Testis (tissue), 3 donors: ENCODE measurements around the gene GPR153. TPM values are rescaled to one million over a fixed set of nuclear protein-coding genes. Genes with fewer than 3 reads are reported as not detected.

Experiments used
- DNase-seq: peaks from one replicate; pipeline ENCODE4 v3.0.0-alpha.2; 2019
- H3K27ac ChIP-seq, 2 donors: fragments of 200-600 bp; sonication (generic); one replicate each; pipeline ENCODE4 v1.5.1; 2019
- H3K27me3 ChIP-seq: fragments of 200-600 bp; sonication (generic); one replicate; pipeline ENCODE4 v1.5.1; 2019
- H3K36me3 ChIP-seq: fragments of 200-600 bp; sonication (generic); one replicate; pipeline ENCODE4 v1.5.1; 2017; ENCODE audit warnings: low read depth; ENCODE audit errors: missing control alignments
- H3K4me1 ChIP-seq: fragments of 200-600 bp; sonication (generic); one replicate; pipeline ENCODE4 v1.5.1; 2019
- H3K4me3 ChIP-seq, 2 donors: fragments of 200-600 bp; sonication (generic); one replicate each; pipeline ENCODE4 v1.5.1; 2017 to 2019
- H3K9me3 ChIP-seq: fragments of 200-600 bp; sonication (generic); one replicate; pipeline ENCODE4 v1.5.1; 2017
- POLR2A ChIP-seq: fragments of 450-650 bp; IDR thresholded peaks from one replicate; pipeline ENCODE4 v1.6.1; 2017; ENCODE audit warnings: antibody characterized with exemption, mild to moderate bottlenecking, moderate library complexity
- WGBS, 2 donors: methylation state at CpG; one replicate each; pipeline ENCODE4 v1.1.5; 2018; 5-methylcytosine and 5-hydroxymethylcytosine counted together
- intact Hi-C: fragments of 100-400 bp; cut with DNase I; formaldehyde crosslinking; loops from one replicate; pipeline ENCODE4 v1.15.1; 2023; ENCODE audit warnings: low total_unique reads
- polyA plus RNA-seq: library from polyadenylated mRNA; stranded (reverse); fragments of 350-450 nt; fragmentation: Illumina TruSeq; extraction: RNeasy Lipid Tissue Mini Kit (QIAGEN cat#74804); gene quantifications from one replicate; pipeline ENCODE4 v1.2.3, GENCODE V29; 2014; ENCODE audit warnings: low read depth, low replicate concordance; ENCODE audit not compliant: insufficient read depth
- total RNA-seq, 2 donors: library from RNA; depleted of rRNA; stranded (reverse); fragments of >200 nt; gene quantifications; one replicate each; pipeline ENCODE4 v1.2.3, GENCODE V29; 2016
- TF ChIP-seq, protein P1 (sequence below), 3 experiments: fragments of 450-650 bp in 2 of 3; fragments of 200-600 bp in 1 of 3; sonication (generic) in 1 of 3; IDR thresholded peaks; one replicate each; pipeline ENCODE4 v1.5.1; 2016 to 2019; ENCODE audit warnings: antibody characterized with exemption in 3 of 3, mild to moderate bottlenecking in 2 of 3, moderate library complexity in 1 of 3

The GPR153 gene
- total and polyA plus RNA-seq, 3 donors from 2014 or later = 5.7 to 6.3 (median 5.8) TPM

DNA sequence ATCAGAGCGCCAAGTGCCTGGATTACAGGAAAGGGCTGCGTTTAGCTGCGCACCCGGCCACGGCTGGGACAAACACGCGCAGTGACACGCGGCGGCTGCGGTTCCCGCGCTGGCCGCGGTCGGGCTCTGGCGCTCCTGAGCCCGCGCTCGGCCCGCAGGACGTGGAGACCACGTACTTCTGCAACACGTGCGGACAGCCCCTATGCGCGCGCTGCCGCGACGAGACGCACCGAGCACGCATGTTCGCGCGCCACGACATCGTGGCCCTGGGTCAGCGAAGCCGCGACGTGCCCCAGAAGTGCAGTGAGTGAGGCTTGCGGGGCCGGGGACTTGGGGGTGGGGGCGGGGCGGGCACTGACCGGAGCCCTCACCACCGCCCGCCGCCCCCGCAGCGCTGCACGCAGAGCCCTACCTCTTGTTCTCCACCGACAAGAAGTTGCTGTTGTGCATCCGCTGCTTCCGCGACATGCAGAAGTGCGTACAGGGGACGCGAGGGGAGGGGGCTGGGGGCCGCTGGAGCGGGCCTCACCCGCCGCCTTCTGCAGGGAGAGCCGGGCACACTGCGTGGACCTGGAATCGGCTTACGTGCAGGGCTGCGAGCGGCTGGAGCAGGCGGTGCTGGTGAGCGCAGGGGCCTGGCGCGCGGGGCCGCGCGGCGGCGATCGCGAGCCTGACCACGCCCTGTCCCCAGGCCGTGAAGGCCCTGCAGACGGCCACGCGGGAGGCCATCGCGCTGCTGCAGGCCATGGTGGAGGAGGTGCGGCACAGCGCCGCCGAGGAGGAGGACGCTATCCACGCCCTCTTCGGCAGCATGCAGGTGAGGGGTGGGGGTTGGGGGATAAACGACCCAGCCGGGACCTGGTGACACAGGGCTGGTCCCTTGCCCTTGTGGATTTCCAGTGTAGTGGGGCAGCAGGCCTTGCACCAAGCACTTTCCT is 51.9 kb downstream of the GPR153 start:
- intact Hi-C loops = no loop called here
- no peak for TF ChIP-seq POLR2A
- TF ChIP-seq, protein P1, sequence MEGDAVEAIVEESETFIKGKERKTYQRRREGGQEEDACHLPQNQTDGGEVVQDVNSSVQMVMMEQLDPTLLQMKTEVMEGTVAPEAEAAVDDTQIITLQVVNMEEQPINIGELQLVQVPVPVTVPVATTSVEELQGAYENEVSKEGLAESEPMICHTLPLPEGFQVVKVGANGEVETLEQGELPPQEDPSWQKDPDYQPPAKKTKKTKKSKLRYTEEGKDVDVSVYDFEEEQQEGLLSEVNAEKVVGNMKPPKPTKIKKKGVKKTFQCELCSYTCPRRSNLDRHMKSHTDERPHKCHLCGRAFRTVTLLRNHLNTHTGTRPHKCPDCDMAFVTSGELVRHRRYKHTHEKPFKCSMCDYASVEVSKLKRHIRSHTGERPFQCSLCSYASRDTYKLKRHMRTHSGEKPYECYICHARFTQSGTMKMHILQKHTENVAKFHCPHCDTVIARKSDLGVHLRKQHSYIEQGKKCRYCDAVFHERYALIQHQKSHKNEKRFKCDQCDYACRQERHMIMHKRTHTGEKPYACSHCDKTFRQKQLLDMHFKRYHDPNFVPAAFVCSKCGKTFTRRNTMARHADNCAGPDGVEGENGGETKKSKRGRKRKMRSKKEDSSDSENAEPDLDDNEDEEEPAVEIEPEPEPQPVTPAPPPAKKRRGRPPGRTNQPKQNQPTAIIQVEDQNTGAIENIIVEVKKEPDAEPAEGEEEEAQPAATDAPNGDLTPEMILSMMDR (IDR thresholded peaks at IDR 0.05) = peak in 2 of 3 experiments; percentile 68 to 73
- H3K9me3 ChIP-seq = no peaks in the 10 kb centered on the region
- H3K27ac ChIP-seq = no peak overlapping the region
- peak; percentile 30 for DNase-seq
- H3K4me1 ChIP-seq = peaks cover 6% of the 10 kb centered on the region
- no peaks in the 10 kb centered on the region for H3K27me3 ChIP-seq
- no peaks in the 10 kb centered on the region for H3K36me3 ChIP-seq
- H3K4me3 ChIP-seq = peak overlapping the region; percentile 12 to 38
- 11 to 12% methylated on average over 13 to 43 of the region's 99 CpGs for WGBS, 2 donors

DNA sequence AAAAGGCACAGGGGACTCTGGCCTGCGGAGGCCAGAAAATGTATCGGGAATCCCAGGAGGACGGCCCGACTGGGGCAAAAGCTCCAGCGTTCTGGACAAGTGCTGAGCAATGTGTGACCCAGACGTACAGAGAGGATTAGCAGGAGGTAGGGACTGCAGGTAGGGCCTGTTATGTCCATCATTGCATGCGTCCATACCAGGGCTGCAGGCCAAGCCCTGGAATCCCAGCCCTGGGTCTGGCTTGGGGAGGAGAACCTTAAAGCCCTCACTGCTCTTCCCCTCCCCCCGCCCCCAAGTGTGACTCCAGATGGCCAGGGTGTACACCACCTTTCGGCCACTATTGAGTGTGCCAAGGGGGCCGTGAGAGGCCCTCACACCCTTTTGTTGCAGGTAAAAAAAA is 53.0 kb downstream of the GPR153 start:
- Histone ChIP-seq H3K27ac (no peak overlapping the region), H3K36me3 (no peaks in the 10 kb centered on the region), H3K27me3 (no peaks in the 10 kb centered on the region), H3K4me1 (peaks cover 6% of the 10 kb centered on the region), H3K9me3 (no peaks in the 10 kb centered on the region), H3K4me3 (no peak overlapping the region)
- intact Hi-C loops = no loop called here
- DNase-seq = no peak
- TF ChIP-seq POLR2A = no peak
- TF ChIP-seq, protein P1 (IDR thresholded peaks at IDR 0.05) = no peak
- WGBS, 2 donors = 50 to 80% methylated on average over 1 to 10 of the region's 10 CpGs

DNA sequence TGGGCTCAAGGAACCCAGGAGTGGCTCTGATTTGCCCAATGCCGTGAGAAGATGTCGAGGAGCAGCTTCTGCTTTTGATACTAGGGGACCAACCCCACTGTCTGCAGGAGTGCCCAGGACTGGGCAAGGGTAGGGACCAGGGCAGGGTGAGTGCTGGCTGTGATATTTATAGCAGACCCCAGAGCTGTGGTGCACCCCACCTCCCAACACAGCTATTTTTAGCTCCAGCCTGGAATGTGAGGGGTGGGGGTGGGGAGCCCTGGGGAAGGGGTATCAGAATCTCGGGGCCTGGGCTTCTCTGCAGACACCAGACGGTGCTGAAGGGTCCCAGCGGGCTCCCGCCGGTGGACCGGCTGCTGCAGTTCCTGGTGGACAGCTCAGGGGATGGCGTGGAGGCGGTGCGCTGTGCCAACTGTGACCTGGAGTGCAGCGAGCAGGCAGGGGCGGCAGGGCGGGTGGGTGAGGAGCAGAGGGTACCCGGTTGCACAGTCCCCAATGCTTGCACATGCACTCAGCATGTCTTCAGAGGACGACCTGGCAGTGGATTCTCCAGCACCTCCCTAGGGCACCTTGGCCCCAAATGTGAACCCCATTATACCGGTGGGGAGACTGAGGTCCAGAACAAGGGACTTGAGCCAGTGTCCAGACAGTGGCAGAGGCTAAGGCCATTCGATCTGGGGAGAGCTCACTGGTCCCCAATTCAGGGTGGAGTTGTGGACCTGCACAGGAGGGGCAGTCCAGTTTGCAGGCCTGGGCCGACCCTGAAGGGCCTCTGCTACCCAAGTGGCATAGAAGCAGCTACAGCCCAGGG is 53.6 kb downstream of the GPR153 start:
- Histone ChIP-seq H3K4me1 (peaks cover 6% of the 10 kb centered on the region), H3K36me3 (no peaks in the 10 kb centered on the region), H3K4me3 (no peak overlapping the region), H3K9me3 (no peaks in the 10 kb centered on the region), H3K27ac (no peak overlapping the region), H3K27me3 (no peaks in the 10 kb centered on the region)
- intact Hi-C loops = no loop called here
- TF ChIP-seq POLR2A = no peak
- TF ChIP-seq, protein P1 (IDR thresholded peaks at IDR 0.05) = no peak
- 75 to 85% methylated on average over 16 to 19 of the region's 19 CpGs for WGBS, 2 donors
- no peak for DNase-seq

DNA sequence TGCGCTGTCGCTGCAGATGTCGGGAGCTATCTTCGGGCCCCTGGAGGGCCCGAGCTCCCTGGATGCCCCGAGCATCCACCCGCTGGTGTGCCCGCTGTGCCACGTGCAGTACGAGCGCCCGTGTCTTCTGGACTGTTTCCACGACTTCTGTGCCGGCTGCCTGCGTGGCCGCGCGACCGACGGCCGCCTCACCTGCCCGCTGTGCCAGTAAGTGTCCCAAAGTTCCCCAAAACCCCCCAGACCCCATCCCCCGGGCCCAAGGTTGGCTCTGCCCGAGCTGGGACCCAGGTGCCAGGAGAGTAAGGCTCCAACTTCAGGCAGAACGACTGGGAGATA is 54.4 kb downstream of the GPR153 start:
- Histone ChIP-seq H3K27ac (no peak overlapping the region), H3K4me1 (peaks cover 6% of the 10 kb centered on the region), H3K36me3 (no peaks in the 10 kb centered on the region), H3K27me3 (no peaks in the 10 kb centered on the region), H3K9me3 (no peaks in the 10 kb centered on the region), H3K4me3 (peak overlapping the region in 1 of 2 donors; percentile 43)
- no peak for DNase-seq
- TF ChIP-seq, protein P1 (IDR thresholded peaks at IDR 0.05) = no peak
- no peak for TF ChIP-seq POLR2A
- intact Hi-C loops = no loop called here
- WGBS, 2 donors = 0 to 8% methylated on average over 5 to 17 of the region's 25 CpGs
